AG09309 (cell line): Measurements from ENCODE around the gene TNS1.

Experiments
- DNase-seq: peaks from one replicate; pipeline ENCODE4 v3.0.0-alpha.2; 2010; ENCODE audit warnings: low read depth
- H3K4me3 ChIP-seq: 2 replicates; pipeline ENCODE4 v1.5.1; 2011; ENCODE audit warnings: mild to moderate bottlenecking, low read depth, low read length, moderate library complexity; ENCODE audit not compliant: control insufficient read depth
- CTCF ChIP-seq: IDR thresholded peaks from 2 replicates; pipeline ENCODE4 v1.5.1; 2011; ENCODE audit warnings: mild to moderate bottlenecking, low read depth, low read length, inconsistent platforms; ENCODE audit not compliant: insufficient read depth, control insufficient read depth; ENCODE audit errors: missing control alignments

Gene TNS1

GRCh38 chr2:217914878-217915277, 87.9 kb downstream of the TNS1 start:
- no peak for TF ChIP-seq CTCF
- H3K4me3 ChIP-seq = no peak overlapping the region
- DNase-seq = no peak

DNA sequence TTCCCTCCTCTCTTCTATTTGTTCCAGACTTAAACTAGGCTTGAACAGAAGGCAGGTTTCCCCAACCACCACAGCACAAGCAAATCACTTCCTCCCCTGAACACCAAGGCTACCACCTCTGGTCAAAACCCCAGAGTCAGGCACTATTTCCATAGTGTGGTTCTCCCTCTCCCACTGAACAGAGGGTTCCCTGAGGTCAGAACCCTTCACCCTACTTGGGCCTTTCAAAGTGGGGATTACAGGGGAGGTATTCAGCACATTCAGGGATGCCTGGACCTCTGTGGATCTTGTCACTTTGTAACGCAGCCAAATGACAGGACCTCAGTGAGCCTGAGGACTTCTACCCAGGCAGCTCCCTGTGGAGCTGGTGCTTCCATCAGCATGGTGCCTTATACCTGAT, 88.7 kb downstream of the TNS1 start:
- no peak for TF ChIP-seq CTCF
- no peak overlapping the region for H3K4me3 ChIP-seq
- DNase-seq = no peak

DNA sequence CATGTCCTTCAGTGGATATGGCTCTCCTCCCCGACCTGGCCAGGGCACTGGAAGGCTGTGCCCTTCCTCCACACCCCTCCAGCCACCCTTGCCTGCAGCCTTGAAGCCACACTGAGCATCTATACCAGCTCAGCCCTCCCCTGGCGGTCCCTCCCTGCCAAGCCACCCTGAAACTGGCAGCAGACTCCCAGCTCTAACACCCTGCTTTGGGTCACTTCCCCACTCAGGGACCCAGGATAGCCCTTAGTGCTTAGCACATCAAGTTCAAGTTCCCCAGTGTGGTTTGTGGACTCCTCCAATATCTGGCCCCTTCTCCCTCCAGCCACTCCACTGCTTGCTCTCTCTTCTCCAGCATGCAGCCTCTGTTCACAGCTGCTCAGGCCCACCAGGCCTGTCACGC, 89.4 kb downstream of the TNS1 start:
- no peak overlapping the region for H3K4me3 ChIP-seq
- no peak for DNase-seq
- no peak for TF ChIP-seq CTCF

GRCh38 chr2:217912098-217913024, 90.4 kb downstream of the TNS1 start:
- no peak for DNase-seq
- TF ChIP-seq CTCF = no peak
- no peak overlapping the region for H3K4me3 ChIP-seq

- DNase-seq = no peak
- no peak for TF ChIP-seq CTCF
- no peak overlapping the region for H3K4me3 ChIP-seq
Measured at GRCh38 chr2:217911283-217912097, 91.3 kb downstream of the TNS1 start.

DNA sequence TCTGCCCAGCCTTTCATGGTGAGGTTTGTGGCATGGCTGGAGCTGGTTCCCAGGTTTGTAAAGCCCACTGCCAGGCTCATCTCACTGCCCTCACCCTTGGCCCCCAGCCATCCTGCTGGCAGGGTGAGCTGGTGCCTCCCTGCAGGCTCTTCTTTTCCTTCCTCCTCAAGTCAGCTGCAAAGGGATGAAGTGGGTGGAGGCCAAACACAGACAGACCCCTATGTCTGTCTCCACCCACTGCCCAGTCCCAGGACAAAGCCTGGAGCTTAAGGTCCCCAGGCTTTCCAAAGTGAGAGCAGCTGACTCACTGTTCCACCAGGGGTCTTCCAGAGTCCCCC, 92.0 kb downstream of the TNS1 start:
- no peak for TF ChIP-seq CTCF
- DNase-seq = no peak
- no peak overlapping the region for H3K4me3 ChIP-seq
